ENCODE results near the gene ROS1.
"Not testable (repeated sequence)": the region's sequence is repeated elsewhere in the genome, so short reads cannot be mapped to it uniquely, and the experiment has no call there.

The ROS1 gene

GRCh38 chr6:117425431-117426153 lies at the start of gene ROS1:
Gene ROS1, minus strand, starts transcription at chr6:117425942. Its CDS starts 286 bp downstream, at chr6:117425656.
- no peak for DNase-seq

GRCh38 chr6:117473401-117473800 lies 47.7 kb upstream of the ROS1 start:
- DNase-seq: no peak

- no peak for DNase-seq
Measured at GRCh38 chr6:117472667-117473066, 46.9 kb upstream of the ROS1 start.

GRCh38 chr6:117469791-117470190 lies 44.0 kb upstream of the ROS1 start:
- no peak for DNase-seq

GRCh38 chr6:117469356-117469755 lies 43.6 kb upstream of the ROS1 start:
- DNase-seq: no peak

GRCh38 chr6:117468527-117468926 lies 42.8 kb upstream of the ROS1 start:
- not testable (repeated sequence) for DNase-seq

- no peak for DNase-seq
Measured at GRCh38 chr6:117467876-117468275, 42.1 kb upstream of the ROS1 start.

- DNase-seq: no peak
Measured at GRCh38 chr6:117465691-117466090, 39.9 kb upstream of the ROS1 start.

- DNase-seq: no peak
Measured at GRCh38 chr6:117464700-117465099, 39.0 kb upstream of the ROS1 start.

GRCh38 chr6:117463762-117464665 lies 38.3 kb upstream of the ROS1 start:
- DNase-seq: no peak

- no peak for DNase-seq
Measured at GRCh38 chr6:117459204-117459944, 33.6 kb upstream of the ROS1 start.

GRCh38 chr6:117456998-117457397 lies 31.3 kb upstream of the ROS1 start:
- no peak for DNase-seq

GRCh38 chr6:117456250-117456649 lies 30.5 kb upstream of the ROS1 start:
- no peak for DNase-seq

GRCh38 chr6:117451671-117452070 lies 25.9 kb upstream of the ROS1 start:
- DNase-seq: no peak

GRCh38 chr6:117449549-117450439 lies 24.1 kb upstream of the ROS1 start:
- peak; percentile 30 for DNase-seq

- no peak for DNase-seq
Measured at GRCh38 chr6:117448732-117449485, 23.2 kb upstream of the ROS1 start.

GRCh38 chr6:117448011-117448410 lies 22.3 kb upstream of the ROS1 start:
- DNase-seq: no peak

- no peak for DNase-seq
Measured at GRCh38 chr6:117446861-117447260, 21.1 kb upstream of the ROS1 start.

- DNase-seq: no peak
Measured at GRCh38 chr6:117444600-117444999, 18.9 kb upstream of the ROS1 start.

- DNase-seq: not testable (repeated sequence)
Measured at GRCh38 chr6:117442313-117442712, 16.6 kb upstream of the ROS1 start.

GRCh38 chr6:117441824-117442264 lies 16.1 kb upstream of the ROS1 start:
- DNase-seq: no peak
